ACC112 (cell line): ENCODE measurements around the gene RPP40.

Experiments used
- H2AFZ ChIP-seq: fragments of 200-600 bp; sonication (generic); one replicate; pipeline ENCODE4 v1.6.0; 2017; ENCODE audit warnings: antibody characterized with exemption, low read length; ENCODE audit not compliant: unreplicated experiment
- H3K27ac ChIP-seq: fragments of 200-600 bp; sonication (generic); 2 replicates; pipeline ENCODE4 v1.5.1; 2014; ENCODE audit warnings: low read depth, mild to moderate bottlenecking, antibody characterized with exemption, low read length, moderate library complexity
- H3K27me3 ChIP-seq: fragments of 200-600 bp; sonication (generic); 2 replicates; pipeline ENCODE4 v1.6.1; 2014; ENCODE audit warnings: mild to moderate bottlenecking, antibody characterized with exemption, low read length, moderate library complexity, mixed read lengths; ENCODE audit not compliant: insufficient read depth
- H3K36me3 ChIP-seq: fragments of 200-600 bp; sonication (generic); 2 replicates; pipeline ENCODE4 v1.6.1; 2016; ENCODE audit warnings: mild to moderate bottlenecking, antibody characterized with exemption, low read length, moderate library complexity, mixed read lengths; ENCODE audit not compliant: insufficient read depth
- H3K4me1 ChIP-seq: fragments of 200-600 bp; sonication (generic); one replicate; pipeline ENCODE4 v1.6.1; 2016; ENCODE audit warnings: low read length, mixed read lengths; ENCODE audit not compliant: insufficient read depth, unreplicated experiment, control insufficient read depth
- H3K4me3 ChIP-seq: fragments of 200-600 bp; sonication (generic); 2 replicates; pipeline ENCODE4 v1.5.1; 2014; ENCODE audit warnings: mild to moderate bottlenecking, low read depth, low read length
- H3K79me2 ChIP-seq: fragments of 200-600 bp; sonication (generic); one replicate; pipeline ENCODE4 v1.6.0; 2016; ENCODE audit warnings: low read length; ENCODE audit not compliant: control insufficient read depth, unreplicated experiment, insufficient read depth

RPP40 gene

GRCh38 chr6:5003604-5004372 lies at the start of gene RPP40:
TSS of gene RPP40 (minus strand) at chr6:5004037. CDS start at chr6:5004002, 35 bp downstream.
- H3K27me3 ChIP-seq: no peaks in the 10 kb centered on the region
- H2AFZ ChIP-seq: peak within 1 kb of the TSS; percentile 99
- H3K36me3 ChIP-seq: peaks cover 15% of the 10 kb centered on the region
- H3K79me2 ChIP-seq: no peaks in the 10 kb centered on the region
- H3K4me1 ChIP-seq: peaks cover 5% of the 10 kb centered on the region
- H3K4me3 ChIP-seq: peak within 1 kb of the TSS; percentile 87
- H3K27ac ChIP-seq: peak within 1 kb of the TSS; percentile 59

- Histone ChIP-seq H3K4me1 (peaks cover 16% of the 10 kb centered on the region), H3K27me3 (no peaks in the 10 kb centered on the region), H3K36me3 (no peaks in the 10 kb centered on the region), H3K27ac (no peak overlapping the region), H3K4me3 (no peak overlapping the region), H2AFZ (no peak overlapping the region), H3K79me2 (no peaks in the 10 kb centered on the region)
Measured at GRCh38 chr6:5053038-5053437, 49.2 kb upstream of the RPP40 start.

- Histone ChIP-seq H3K79me2 (no peaks in the 10 kb centered on the region), H3K27ac (no peak overlapping the region), H3K4me1 (peaks cover 16% of the 10 kb centered on the region), H3K27me3 (no peaks in the 10 kb centered on the region), H2AFZ (no peak overlapping the region), H3K36me3 (no peaks in the 10 kb centered on the region), H3K4me3 (no peak overlapping the region)
Measured at GRCh38 chr6:5051394-5051793, 47.6 kb upstream of the RPP40 start.

GRCh38 chr6:5050009-5050408 lies 46.2 kb upstream of the RPP40 start:
- Histone ChIP-seq H3K27me3 (no peaks in the 10 kb centered on the region), H3K4me1 (peaks cover 16% of the 10 kb centered on the region), H3K4me3 (no peak overlapping the region), H3K27ac (no peak overlapping the region), H3K36me3 (no peaks in the 10 kb centered on the region), H3K79me2 (no peaks in the 10 kb centered on the region), H2AFZ (no peak overlapping the region)

GRCh38 chr6:5046430-5046829 lies 42.6 kb upstream of the RPP40 start:
- Histone ChIP-seq H3K4me1 (no peaks in the 10 kb centered on the region), H3K27ac (no peak overlapping the region), H3K79me2 (no peaks in the 10 kb centered on the region), H2AFZ (no peak overlapping the region), H3K27me3 (no peaks in the 10 kb centered on the region), H3K36me3 (no peaks in the 10 kb centered on the region), H3K4me3 (no peak overlapping the region)

GRCh38 chr6:5045416-5045815 lies 41.6 kb upstream of the RPP40 start:
- H3K27me3 ChIP-seq: no peaks in the 10 kb centered on the region
- no peak overlapping the region for H3K4me3 ChIP-seq
- H3K4me1 ChIP-seq: no peaks in the 10 kb centered on the region
- H3K36me3 ChIP-seq: no peaks in the 10 kb centered on the region
- no peaks in the 10 kb centered on the region for H3K79me2 ChIP-seq
- no peak overlapping the region for H2AFZ ChIP-seq
- no peak overlapping the region for H3K27ac ChIP-seq

GRCh38 chr6:5044866-5045265 lies 41.0 kb upstream of the RPP40 start:
- Histone ChIP-seq H2AFZ (no peak overlapping the region), H3K27me3 (no peaks in the 10 kb centered on the region), H3K4me1 (no peaks in the 10 kb centered on the region), H3K4me3 (no peak overlapping the region), H3K79me2 (no peaks in the 10 kb centered on the region), H3K27ac (no peak overlapping the region), H3K36me3 (no peaks in the 10 kb centered on the region)

GRCh38 chr6:5042436-5042835 lies 38.6 kb upstream of the RPP40 start:
- no peaks in the 10 kb centered on the region for H3K27me3 ChIP-seq
- H3K4me1 ChIP-seq: no peaks in the 10 kb centered on the region
- no peak overlapping the region for H2AFZ ChIP-seq
- no peak overlapping the region for H3K4me3 ChIP-seq
- H3K27ac ChIP-seq: no peak overlapping the region
- no peaks in the 10 kb centered on the region for H3K36me3 ChIP-seq
- H3K79me2 ChIP-seq: no peaks in the 10 kb centered on the region

GRCh38 chr6:5041955-5042354 lies 38.1 kb upstream of the RPP40 start:
- H3K27ac ChIP-seq: no peak overlapping the region
- H3K36me3 ChIP-seq: no peaks in the 10 kb centered on the region
- no peak overlapping the region for H3K4me3 ChIP-seq
- H3K27me3 ChIP-seq: no peaks in the 10 kb centered on the region
- H3K4me1 ChIP-seq: no peaks in the 10 kb centered on the region
- no peak overlapping the region for H2AFZ ChIP-seq
- H3K79me2 ChIP-seq: no peaks in the 10 kb centered on the region

- peaks cover 2% of the 10 kb centered on the region for H3K4me1 ChIP-seq
Measured at GRCh38 chr6:5036269-5036668, 32.4 kb upstream of the RPP40 start.

GRCh38 chr6:5034736-5035135 lies 30.9 kb upstream of the RPP40 start:
- Histone ChIP-seq H3K27ac (no peak overlapping the region), H3K36me3 (no peaks in the 10 kb centered on the region), H3K79me2 (no peaks in the 10 kb centered on the region), H3K4me3 (no peak overlapping the region), H2AFZ (no peak overlapping the region), H3K4me1 (peaks cover 2% of the 10 kb centered on the region), H3K27me3 (no peaks in the 10 kb centered on the region)

More at GRCh38 chr6:5036269-5036668, 32.4 kb upstream of the RPP40 start:
- Histone ChIP-seq H3K36me3 (no peaks in the 10 kb centered on the region), H3K4me3 (no peak overlapping the region), H3K79me2 (no peaks in the 10 kb centered on the region), H2AFZ (no peak overlapping the region), H3K27ac (no peak overlapping the region), H3K27me3 (no peaks in the 10 kb centered on the region)
